HEK293T (cell line): ENCODE results near the gene C16orf90.

Experiments used
- CTCF ChIA-PET: fragments of 350-600 bp; formaldehyde crosslinking; extraction: SDS; loops from one replicate; lab custom pipeline; 2021; ENCODE audit warnings: antibody characterized with exemption, inconsistent platforms; lab: Yijun Ruan, JAX
- POLR2A ChIA-PET: fragments of 350-600 bp; formaldehyde crosslinking; extraction: SDS; loops from one replicate; lab custom pipeline; 2020; ENCODE audit warnings: antibody characterized with exemption, inconsistent platforms; lab: Yijun Ruan, JAX
- DNase-seq: peaks from one replicate; pipeline ENCODE4 v3.0.0; 2012; ENCODE audit warnings: mixed read lengths; ENCODE audit errors: extremely low spot score
- ARNT ChIP-seq: fragments of 450-650 bp; IDR thresholded peaks from 2 replicates; pipeline ENCODE4 v1.6.1; 2017; ENCODE audit warnings: mild to moderate bottlenecking
- BHLHE40 ChIP-seq: fragments of 450-650 bp; IDR thresholded peaks from 2 replicates; pipeline ENCODE4 v1.6.1; 2016; ENCODE audit warnings: mild to moderate bottlenecking, moderate library complexity, borderline replicate concordance
- CTBP1 ChIP-seq: fragments of 450-650 bp; IDR thresholded peaks from 2 replicates; pipeline ENCODE4 v1.6.1; 2016; ENCODE audit warnings: borderline replicate concordance
- ELF4 ChIP-seq: fragments of 450-650 bp; IDR thresholded peaks from 2 replicates; pipeline ENCODE4 v1.6.1; 2017; ENCODE audit warnings: antibody characterized with exemption
- FOXA1 ChIP-seq: fragments of 450-650 bp; IDR thresholded peaks from 2 replicates; pipeline ENCODE4 v1.6.1; 2016; ENCODE audit warnings: mild to moderate bottlenecking
- FOXK2 ChIP-seq: fragments of 450-650 bp; IDR thresholded peaks from 2 replicates; pipeline ENCODE4 v1.6.1; 2016; ENCODE audit warnings: mild to moderate bottlenecking
- FOXM1 ChIP-seq: fragments of 450-650 bp; IDR thresholded peaks from 2 replicates; pipeline ENCODE4 v1.6.1; 2017; ENCODE audit warnings: mild to moderate bottlenecking, borderline replicate concordance
- HDGF ChIP-seq: fragments of 450-650 bp; IDR thresholded peaks from 2 replicates; pipeline ENCODE4 v1.6.1; 2017; ENCODE audit warnings: antibody characterized with exemption, borderline replicate concordance
- L3MBTL2 ChIP-seq: fragments of 450-650 bp; conservative IDR thresholded peaks from 2 replicates; pipeline ENCODE4 v1.6.1; 2016; ENCODE audit warnings: mild to moderate bottlenecking
- LEF1 ChIP-seq: fragments of 450-650 bp; IDR thresholded peaks from 2 replicates; pipeline ENCODE4 v1.6.1; 2017; ENCODE audit warnings: mild to moderate bottlenecking, borderline replicate concordance
- NFRKB ChIP-seq: fragments of 450-650 bp; IDR thresholded peaks from 2 replicates; pipeline ENCODE4 v1.6.1; 2016; ENCODE audit warnings: mild to moderate bottlenecking, moderate library complexity
- SP1 ChIP-seq: fragments of 450-650 bp; IDR thresholded peaks from 2 replicates; pipeline ENCODE4 v1.6.1; 2017
- SUZ12 ChIP-seq: fragments of 450-650 bp; IDR thresholded peaks from 2 replicates; pipeline ENCODE4 v1.6.1; 2016; ENCODE audit warnings: mild to moderate bottlenecking
- TARDBP ChIP-seq: fragments of 450-650 bp; IDR thresholded peaks from 2 replicates; pipeline ENCODE4 v1.6.1; 2016
- ZNF384 ChIP-seq: fragments of 450-650 bp; IDR thresholded peaks from 2 replicates; pipeline ENCODE4 v1.6.1; 2016
- TF ChIP-seq, protein P1 (sequence below): fragments of 450-650 bp; IDR thresholded peaks from 2 replicates; pipeline ENCODE4 v1.6.1; 2016

Gene C16orf90, protein sequence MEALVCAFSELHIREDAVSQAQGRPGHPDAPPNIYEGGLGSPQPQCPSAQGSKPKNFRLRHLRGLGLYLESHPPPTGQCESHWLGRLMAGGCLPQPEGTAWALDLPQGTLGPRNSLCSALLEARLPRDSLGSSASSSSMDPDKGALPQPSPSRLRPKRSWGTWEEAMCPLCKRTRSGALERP

DNA sequence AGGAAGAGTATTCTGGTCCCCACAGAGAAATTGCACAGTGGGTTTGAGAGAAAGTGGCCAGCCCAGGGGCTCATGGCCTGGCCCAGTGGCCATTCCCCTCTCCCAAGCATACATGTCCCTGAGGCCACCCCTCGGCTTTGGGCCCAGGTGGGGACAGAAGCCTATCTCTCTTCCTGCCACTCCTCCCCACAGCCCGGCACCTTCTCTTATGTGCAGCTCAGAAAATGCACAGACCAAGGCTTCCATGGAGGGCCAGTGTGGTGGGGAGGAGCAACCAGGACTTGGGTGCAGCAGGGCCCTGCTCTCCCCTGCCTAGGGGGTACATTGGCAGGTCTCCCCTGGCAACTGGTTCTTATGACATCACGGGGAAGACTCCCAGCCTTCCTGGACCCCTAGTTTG lies at the start of gene C16orf90:
C16orf90 (minus strand) TSS at position 314 of the 400 bp plus-strand sequence; CDS start at position 246, 68 bp downstream.
- TF ChIP-seq FOXM1 (no peak), LEF1 (no peak), HDGF (no peak), FOXK2 (no peak), CTBP1 (no peak), ELF4 (no peak), TARDBP (no peak), SUZ12 (no peak), NFRKB (no peak), BHLHE40 (no peak), ARNT (no peak), SP1 (no peak), L3MBTL2 (no peak), FOXA1 (no peak), ZNF384 (no peak)
- TF ChIP-seq, protein P1, sequence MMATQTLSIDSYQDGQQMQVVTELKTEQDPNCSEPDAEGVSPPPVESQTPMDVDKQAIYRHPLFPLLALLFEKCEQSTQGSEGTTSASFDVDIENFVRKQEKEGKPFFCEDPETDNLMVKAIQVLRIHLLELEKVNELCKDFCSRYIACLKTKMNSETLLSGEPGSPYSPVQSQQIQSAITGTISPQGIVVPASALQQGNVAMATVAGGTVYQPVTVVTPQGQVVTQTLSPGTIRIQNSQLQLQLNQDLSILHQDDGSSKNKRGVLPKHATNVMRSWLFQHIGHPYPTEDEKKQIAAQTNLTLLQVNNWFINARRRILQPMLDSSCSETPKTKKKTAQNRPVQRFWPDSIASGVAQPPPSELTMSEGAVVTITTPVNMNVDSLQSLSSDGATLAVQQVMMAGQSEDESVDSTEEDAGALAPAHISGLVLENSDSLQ: no peak
- DNase-seq: no peak
- ChIA-PET CTCF (no interaction called here), POLR2A (no interaction called here)

DNA sequence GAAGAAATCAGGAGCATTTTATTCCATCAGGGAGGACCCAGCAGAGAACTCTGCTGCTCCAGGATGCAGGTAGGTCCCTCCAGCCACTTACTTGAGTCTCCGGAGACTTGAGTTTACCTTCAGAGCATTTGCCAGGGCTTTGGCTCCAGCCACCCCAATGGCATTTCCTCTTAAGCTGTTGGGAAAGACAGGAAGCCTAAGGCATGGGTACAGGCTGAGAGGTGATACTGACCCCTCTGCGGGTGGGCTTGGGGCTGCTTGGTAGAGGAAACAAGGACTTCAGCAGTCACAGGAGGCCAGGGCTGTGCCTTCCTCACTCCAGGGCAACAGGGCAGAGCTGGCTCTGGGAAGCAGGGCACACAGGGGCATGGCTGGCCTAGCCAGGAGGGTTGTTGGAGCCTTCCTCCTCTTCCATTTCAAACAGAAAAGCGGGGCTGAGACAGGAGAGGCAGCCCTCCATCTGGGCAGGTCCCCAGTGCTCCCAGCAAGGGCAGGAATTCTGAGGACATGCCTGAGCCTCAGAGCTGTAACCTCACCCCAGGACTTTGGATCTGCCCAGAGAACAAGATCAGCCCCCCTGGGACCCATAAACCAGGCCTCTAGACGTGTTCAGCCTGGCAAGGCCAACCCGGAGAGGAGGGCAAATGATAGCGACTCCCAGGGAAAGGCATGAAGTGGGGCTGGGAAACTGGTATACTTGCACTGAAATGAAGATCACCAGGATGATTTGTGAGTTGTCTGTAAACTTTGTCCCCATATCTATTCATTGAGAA lies 47.5 kb upstream of the C16orf90 start:
- no peak for DNase-seq
- no peak for TF ChIP-seq ZNF384
- TF ChIP-seq ELF4: no peak
- TF ChIP-seq L3MBTL2: no peak
- no peak for TF ChIP-seq HDGF
- no peak for TF ChIP-seq FOXA1
- TF ChIP-seq, protein P1: no peak
- CTCF ChIA-PET: no interaction called here
- POLR2A ChIA-PET: no interaction called here

DNA sequence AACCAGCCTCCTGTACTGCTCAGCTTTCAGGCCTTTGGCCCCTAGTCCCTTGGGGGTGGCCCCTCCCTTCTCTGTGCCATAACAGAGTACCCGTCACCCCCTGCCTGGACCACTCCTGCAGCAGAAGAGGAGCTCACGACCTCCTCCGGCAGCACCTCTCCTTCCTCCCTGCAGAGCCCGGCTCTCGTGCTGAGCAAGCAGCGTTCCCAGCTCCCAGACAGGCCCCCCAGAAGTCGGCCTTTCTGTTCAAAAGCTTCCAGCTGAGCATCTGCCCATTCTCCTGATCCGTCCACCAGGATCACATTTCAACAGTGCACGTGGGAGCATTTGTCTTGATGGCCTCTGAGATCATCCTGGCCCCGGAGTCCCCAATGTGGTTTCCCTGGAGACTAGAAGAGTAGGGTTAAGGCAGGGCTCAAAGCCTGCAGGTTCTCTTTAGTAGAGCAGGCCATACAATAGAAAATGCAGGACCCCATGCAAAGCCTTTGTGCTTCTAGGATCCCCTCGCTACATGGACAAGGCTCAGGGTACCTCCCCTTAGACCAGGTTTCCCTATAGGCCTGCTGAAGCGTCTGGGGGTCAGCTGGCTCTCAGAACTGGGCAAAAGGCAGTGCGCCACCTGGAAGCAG lies 46.4 kb upstream of the C16orf90 start:
- POLR2A ChIA-PET: no interaction called here
- TF ChIP-seq ZNF384: no peak
- TF ChIP-seq SUZ12: no peak
- TF ChIP-seq, protein P1: no peak
- TF ChIP-seq CTBP1: no peak
- TF ChIP-seq FOXK2: no peak
- TF ChIP-seq NFRKB: no peak
- no peak for TF ChIP-seq ARNT
- TF ChIP-seq LEF1: no peak
- no peak for TF ChIP-seq FOXA1
- no peak for TF ChIP-seq SP1
- no peak for TF ChIP-seq TARDBP
- DNase-seq: no peak
- CTCF ChIA-PET: interaction anchor here (0.6 kb wide), 1 partner anchor 14 kb away, joined by 4 read pairs; no protein-coding TSS in a partner anchor

DNA sequence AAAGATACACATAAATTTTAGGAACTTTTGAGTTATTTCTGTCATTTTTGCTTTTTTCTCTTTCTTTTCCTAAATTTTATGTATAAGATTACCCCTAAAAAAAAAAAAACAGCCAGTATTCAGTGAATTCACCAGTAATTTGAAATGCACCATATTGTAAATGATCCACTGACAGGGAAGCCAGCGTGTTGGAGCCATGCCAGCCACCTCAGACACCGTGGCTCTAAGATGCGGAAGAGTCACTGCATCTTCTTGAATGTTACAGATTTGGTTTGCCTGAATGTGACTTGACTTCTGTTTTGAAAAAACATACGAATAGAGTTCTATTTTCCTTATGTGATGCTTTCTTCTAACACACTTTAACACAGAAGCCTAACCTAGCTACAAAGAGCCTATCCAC lies 42.9 kb upstream of the C16orf90 start:
- no peak for TF ChIP-seq SP1
- no peak for TF ChIP-seq NFRKB
- no peak for TF ChIP-seq L3MBTL2
- TF ChIP-seq LEF1: no peak
- TF ChIP-seq, protein P1: no peak
- no peak for TF ChIP-seq ZNF384
- no peak for TF ChIP-seq ARNT
- DNase-seq: no peak
- CTCF ChIA-PET: no interaction called here
- POLR2A ChIA-PET: no interaction called here

DNA sequence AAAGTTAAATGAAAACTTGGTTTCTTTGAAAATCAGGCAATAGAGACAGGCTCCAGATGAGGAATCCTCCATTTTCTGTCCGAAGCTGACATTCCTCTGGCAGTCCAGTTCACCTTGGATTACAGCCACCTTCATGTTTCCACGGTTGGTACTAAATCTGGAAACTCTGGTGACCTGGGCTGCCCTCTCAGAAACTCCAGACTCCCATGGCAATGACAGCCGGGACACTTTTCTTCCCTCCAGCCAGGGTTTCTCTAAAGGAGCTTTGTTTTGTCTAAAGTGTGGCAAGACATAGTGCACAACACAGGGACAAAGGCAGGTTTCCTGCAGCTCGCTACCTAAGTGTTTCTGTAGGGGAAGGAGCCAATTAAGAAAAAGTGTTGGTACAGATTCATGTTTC lies 41.6 kb upstream of the C16orf90 start:
- POLR2A ChIA-PET: no interaction called here
- DNase-seq: no peak
- TF ChIP-seq ZNF384: no peak
- TF ChIP-seq SUZ12: no peak
- TF ChIP-seq ARNT: no peak
- TF ChIP-seq CTBP1: no peak
- CTCF ChIA-PET: interaction anchor here (0.7 kb wide), 1 partner anchor 283 kb away, joined by 4 read pairs; no protein-coding TSS in a partner anchor
